Body of pancreas (tissue), 4 donors: ENCODE results near the gene CASP6.

Source experiments
- CTCF ChIP-seq, 7 experiments: fragments of 450-650 bp in 4 of 7; fragments of 200-600 bp in 3 of 7; sonication (generic) in 3 of 7; IDR thresholded peaks; one replicate each; pipeline ENCODE4 v1.5.1; 2016 to 2019; ENCODE audit warnings: antibody characterized with exemption in 7 of 7
- POLR2A ChIP-seq, 3 donors: fragments of 450-650 bp; IDR thresholded peaks; one replicate each; pipeline ENCODE4 v1.6.1; 2016; ENCODE audit warnings: antibody characterized with exemption in 3 of 3, mild to moderate bottlenecking in 2 of 3

DNA sequence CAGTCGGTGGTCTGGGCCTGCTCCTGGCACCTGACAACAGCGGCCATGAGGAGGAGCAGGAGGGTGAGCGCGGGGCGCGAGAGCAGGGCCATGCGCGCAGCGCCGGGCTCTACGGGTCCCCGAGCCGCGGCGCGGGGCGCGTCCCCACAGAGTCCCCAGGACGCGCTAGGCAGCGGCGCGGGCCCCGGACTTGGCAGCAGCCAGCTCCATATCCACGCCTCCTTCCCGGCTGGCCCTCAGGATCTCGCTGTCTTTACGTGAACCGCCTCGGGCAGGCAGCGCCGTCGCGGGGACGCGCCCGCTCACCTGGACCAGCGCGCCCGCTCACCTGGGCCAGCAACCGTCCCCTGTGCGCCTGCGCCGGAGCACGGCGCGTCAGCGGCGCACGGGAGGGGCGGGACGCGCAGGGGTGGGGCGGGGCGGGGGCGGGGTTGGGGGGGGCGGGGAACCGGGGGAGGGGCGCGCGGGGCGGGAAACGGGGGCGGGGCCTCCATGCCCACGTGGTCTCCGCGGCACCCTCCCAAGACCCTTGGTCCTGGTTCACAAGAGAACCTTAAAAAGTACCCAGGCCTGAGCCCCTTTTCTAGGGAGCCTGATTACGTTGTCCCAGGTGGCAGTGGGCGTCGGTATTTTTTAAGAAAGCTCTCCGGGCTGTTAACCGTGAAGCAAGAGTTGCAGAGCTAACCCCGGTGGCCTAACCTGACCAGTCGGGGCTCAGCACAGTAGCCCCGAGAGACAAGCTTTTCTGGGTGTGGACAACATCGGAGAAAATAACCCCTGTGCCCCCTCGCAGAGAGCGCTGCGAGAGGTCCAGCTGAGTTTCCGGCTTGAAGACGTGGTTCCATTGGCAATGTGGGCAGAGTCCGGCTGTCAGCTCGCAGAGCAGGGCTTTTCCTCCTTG lies 26.7 kb upstream of the CASP6 start, which contains the start of gene PLA2G12A:
- no peak for TF ChIP-seq CTCF (IDR thresholded peaks at IDR 0.05)
- TF ChIP-seq POLR2A (IDR thresholded peaks at IDR 0.05) = peak; percentile 77 to 87 (median 82)
